ENCODE results near the gene LRRC41.
"Not testable (repeated sequence)": the region's sequence is repeated elsewhere in the genome, so short reads cannot be mapped to it uniquely, and the experiment has no call there.

Gene LRRC41

DNA sequence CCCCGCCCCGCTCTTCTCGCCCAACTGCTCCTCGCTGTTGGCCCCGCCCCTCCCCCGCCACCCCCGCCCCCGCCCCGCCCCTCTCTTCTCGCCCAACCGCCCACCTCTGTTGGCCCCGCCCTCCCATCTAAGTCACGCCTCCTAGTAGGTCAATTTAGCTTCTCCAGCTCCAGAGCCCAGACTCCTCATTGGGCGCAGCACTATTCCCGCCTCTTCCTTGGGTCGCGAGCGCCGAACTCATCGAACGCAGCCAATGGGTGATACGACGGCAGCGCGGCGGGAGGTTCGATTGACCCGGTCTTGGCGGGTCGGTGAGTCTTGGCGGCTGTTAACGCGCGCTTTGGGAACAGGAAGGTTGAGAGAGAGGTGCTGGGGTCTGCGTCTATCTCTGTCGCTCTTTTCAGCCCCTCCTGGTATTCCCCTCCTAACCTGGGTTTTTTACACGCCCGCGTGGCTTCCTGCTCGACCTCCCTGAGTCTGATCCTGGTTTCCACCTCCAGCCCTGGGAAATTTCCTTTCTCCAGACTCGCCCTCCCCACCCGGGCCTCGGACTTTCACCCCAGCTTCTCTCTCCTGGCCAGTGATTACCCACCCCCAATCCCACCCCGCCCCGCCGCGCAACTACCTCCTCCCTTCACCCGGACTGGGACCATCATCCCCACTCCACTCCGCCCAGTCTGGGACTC is 55.8 kb downstream of the LRRC41 start, which contains the start of gene RAD54L:
Gene RAD54L, plus strand, starts transcription at position 328 of the 686 bp plus-strand sequence. CDS start 643 bp downstream, outside the sequence.
- H3K27me3 Mint-ChIP-seq = no peaks in the 10 kb centered on the region
- peaks cover 33% of the 10 kb centered on the region for H3K36me3 Mint-ChIP-seq (ENCODE audit: low read depth)
- DNase-seq = peak; percentile 96
- peak; percentile 93 for ATAC-seq
- H3K9me3 Mint-ChIP-seq = no peaks in the 10 kb centered on the region
- H3K4me3 Mint-ChIP-seq = peak within 1 kb of the TSS; percentile 95
- peak within 1 kb of the TSS; percentile 94 for H3K27ac Mint-ChIP-seq
- H3K4me1 Mint-ChIP-seq = peaks cover 29% of the 10 kb centered on the region

DNA sequence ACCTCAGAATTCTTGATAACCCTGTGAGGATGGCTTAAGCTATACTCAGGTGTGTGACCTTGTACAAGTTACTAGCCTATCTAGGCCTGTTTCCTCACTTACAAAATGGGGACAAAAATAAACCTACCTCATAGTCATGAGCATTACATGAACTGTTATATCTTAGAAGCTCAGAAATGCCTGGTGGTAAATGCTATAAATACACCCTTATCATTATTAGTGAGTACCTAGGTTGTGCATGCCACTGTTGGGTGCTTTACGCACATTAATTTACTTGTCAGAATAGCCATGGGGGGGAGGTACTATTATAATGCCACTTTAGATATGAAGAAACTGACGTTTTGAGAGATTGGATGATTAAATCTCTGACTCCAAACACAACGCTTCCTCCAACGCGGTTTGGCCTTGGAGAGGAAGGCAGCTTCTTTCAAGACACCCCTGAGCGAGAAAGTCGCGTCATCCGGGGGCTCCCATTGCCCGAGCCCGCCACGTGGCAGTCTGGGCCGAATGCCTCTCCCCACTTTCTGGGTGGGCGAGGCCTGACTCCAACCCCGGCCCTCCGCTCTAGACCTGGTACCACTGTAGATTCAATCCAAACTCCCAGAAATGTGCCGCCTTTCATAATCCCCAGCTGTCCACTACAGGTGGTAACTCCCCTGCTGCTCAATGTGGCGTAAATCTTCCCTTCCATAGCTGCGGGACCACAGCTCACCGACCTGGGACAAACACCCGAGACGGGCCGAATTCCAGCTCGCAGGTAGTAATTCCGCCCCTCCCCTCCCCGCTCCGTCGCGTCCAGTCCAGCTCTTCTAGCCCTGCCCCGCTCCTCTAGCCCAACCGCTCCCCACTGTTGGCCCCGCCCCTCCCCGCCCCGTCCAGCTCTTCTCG is 56.6 kb downstream of the LRRC41 start:
- peak; percentile 67 for ATAC-seq
- no peaks in the 10 kb centered on the region for H3K27me3 Mint-ChIP-seq
- no peaks in the 10 kb centered on the region for H3K9me3 Mint-ChIP-seq
- peaks cover 25% of the 10 kb centered on the region for H3K36me3 Mint-ChIP-seq (ENCODE audit: low read depth)
- H3K27ac Mint-ChIP-seq = peak overlapping the region; percentile 94
- peak overlapping the region; percentile 95 for H3K4me3 Mint-ChIP-seq
- DNase-seq = peak; percentile 73
- H3K4me1 Mint-ChIP-seq = peaks cover 29% of the 10 kb centered on the region

- peak overlapping the region; percentile 95 for H3K4me3 Mint-ChIP-seq
- not testable (repeated sequence) for H3K27me3 Mint-ChIP-seq, DNase-seq, H3K9me3 Mint-ChIP-seq, ATAC-seq, H3K27ac Mint-ChIP-seq
- H3K36me3 Mint-ChIP-seq (ENCODE audit: low read depth) = peaks cover 20% of the 10 kb centered on the region
- peaks cover 29% of the 10 kb centered on the region for H3K4me1 Mint-ChIP-seq
These were observed 57.3 kb downstream of the LRRC41 start for GRCh38 chr1:46246136-46246535.

DNA sequence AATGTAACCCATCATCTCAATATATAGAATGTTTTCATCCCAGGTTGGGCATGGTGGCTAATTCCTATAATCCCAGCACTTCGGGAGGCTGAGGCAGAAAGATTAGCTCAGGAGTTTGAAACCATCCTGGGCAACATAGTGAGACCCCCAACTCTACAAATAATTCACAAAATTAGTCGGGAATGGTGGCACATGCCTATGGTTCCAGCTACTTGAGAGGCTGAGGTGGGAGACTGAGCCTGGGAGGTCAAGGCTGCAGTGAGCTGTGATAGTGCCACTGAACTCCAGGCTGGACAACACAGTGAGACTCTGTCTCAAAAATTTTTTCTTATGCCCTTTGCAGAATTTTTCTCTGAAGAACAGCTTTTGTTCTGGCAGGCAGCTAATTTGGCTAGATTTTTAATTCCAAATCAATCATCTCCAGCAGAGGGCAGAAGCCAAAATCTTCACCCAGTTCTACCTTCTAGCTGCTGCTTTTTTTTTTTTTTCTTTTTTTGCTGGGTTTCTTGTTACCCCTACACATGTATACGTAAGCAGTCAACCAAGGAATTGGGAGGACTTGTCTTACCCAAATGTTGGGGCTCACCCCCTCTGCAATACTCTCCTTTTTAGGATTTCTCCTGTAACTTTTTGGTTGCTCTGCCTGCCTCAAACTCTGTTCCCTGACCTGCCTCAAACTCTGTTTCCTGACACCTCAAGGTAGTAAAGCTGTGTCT is 58.6 kb downstream of the LRRC41 start:
- Mint-ChIP-seq H3K9me3 (no peaks in the 10 kb centered on the region), H3K36me3 (ENCODE audit: low read depth) (peaks cover 10% of the 10 kb centered on the region), H3K27ac (no peak overlapping the region)

GRCh38 chr1:46243831-46244230 is 59.6 kb downstream of the LRRC41 start:
- not testable (repeated sequence) for H3K9me3 Mint-ChIP-seq; DNase-seq; H3K36me3 Mint-ChIP-seq (ENCODE audit: low read depth); H3K4me3 Mint-ChIP-seq; H3K27me3 Mint-ChIP-seq; H3K27ac Mint-ChIP-seq; ATAC-seq
- peaks cover 18% of the 10 kb centered on the region for H3K4me1 Mint-ChIP-seq

More for the DNA sequence above, 58.6 kb downstream of the LRRC41 start:
- H3K27me3 Mint-ChIP-seq = no peaks in the 10 kb centered on the region
- ATAC-seq (no peak), DNase-seq (no peak)
- no peak overlapping the region for H3K4me3 Mint-ChIP-seq
- peaks cover 28% of the 10 kb centered on the region for H3K4me1 Mint-ChIP-seq

- no peaks in the 10 kb centered on the region for H3K27me3 Mint-ChIP-seq
- peaks cover 8% of the 10 kb centered on the region for H3K9me3 Mint-ChIP-seq
- no peaks in the 10 kb centered on the region for H3K36me3 Mint-ChIP-seq (ENCODE audit: low read depth)
- H3K4me1 Mint-ChIP-seq = peaks cover 13% of the 10 kb centered on the region
- ATAC-seq = no peak
- DNase-seq = no peak
- H3K27ac Mint-ChIP-seq = no peak overlapping the region
- H3K4me3 Mint-ChIP-seq = no peak overlapping the region
These were observed 60.5 kb downstream of the LRRC41 start for GRCh38 chr1:46242918-46243317.

DNA sequence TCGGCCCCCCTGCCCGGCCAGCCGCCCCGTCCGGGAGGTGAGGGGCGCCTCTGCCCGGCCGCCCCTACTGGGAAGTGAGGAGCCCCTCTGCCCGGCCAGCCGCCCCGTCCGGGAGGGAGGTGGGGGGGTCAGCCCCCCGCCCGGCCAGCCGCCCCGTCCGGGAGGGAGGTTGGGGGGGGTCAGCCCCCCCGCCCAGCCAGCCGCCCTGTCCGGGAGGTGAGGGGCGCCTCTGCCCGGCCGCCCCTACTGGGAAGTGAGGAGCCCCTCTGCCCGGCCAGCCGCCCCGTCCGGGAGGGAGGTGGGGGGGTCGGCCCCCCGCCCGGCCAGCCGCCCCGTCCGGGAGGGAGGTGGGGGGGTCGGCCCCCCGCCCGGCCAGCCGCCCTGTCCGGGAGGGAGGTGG is 61.7 kb downstream of the LRRC41 start:
- not testable (repeated sequence) for H3K27ac Mint-ChIP-seq; H3K4me1 Mint-ChIP-seq; H3K4me3 Mint-ChIP-seq; DNase-seq; ATAC-seq; H3K27me3 Mint-ChIP-seq; H3K36me3 Mint-ChIP-seq (ENCODE audit: low read depth); H3K9me3 Mint-ChIP-seq

DNA sequence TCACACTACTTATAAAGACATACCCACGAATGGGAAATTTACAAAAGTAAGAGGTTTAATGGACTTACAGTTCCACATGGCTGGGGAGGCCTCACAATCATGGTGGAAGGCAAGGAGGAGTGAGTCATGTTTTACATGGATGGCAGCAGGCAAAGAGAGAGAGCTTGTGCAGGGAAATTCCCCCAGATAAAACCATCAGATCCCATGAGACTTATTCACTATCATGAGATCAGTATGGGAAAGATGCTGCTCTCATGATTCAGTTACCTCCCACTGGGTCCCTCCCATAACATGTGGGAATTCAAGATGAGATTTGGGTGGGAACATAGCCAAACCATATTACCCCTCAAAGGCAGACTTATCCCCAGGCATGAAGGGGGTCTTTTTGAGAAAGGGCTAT is 64.6 kb downstream of the LRRC41 start:
- H3K9me3 Mint-ChIP-seq; ATAC-seq; H3K4me1 Mint-ChIP-seq; DNase-seq; H3K36me3 Mint-ChIP-seq (ENCODE audit: low read depth); H3K27me3 Mint-ChIP-seq; H3K27ac Mint-ChIP-seq; H3K4me3 Mint-ChIP-seq: not testable (repeated sequence)

GRCh38 chr1:46236882-46237281 is 66.5 kb downstream of the LRRC41 start:
- no peak for DNase-seq
- peaks cover 8% of the 10 kb centered on the region for H3K9me3 Mint-ChIP-seq
- no peak overlapping the region for H3K4me3 Mint-ChIP-seq
- H3K27ac Mint-ChIP-seq = no peak overlapping the region
- no peaks in the 10 kb centered on the region for H3K27me3 Mint-ChIP-seq
- H3K4me1 Mint-ChIP-seq = no peaks in the 10 kb centered on the region
- ATAC-seq = no peak
- no peaks in the 10 kb centered on the region for H3K36me3 Mint-ChIP-seq (ENCODE audit: low read depth)

- not testable (repeated sequence) for H3K36me3 Mint-ChIP-seq (ENCODE audit: low read depth); DNase-seq; H3K9me3 Mint-ChIP-seq; H3K4me3 Mint-ChIP-seq; H3K4me1 Mint-ChIP-seq; ATAC-seq; H3K27ac Mint-ChIP-seq; H3K27me3 Mint-ChIP-seq
These were observed 72.2 kb downstream of the LRRC41 start for GRCh38 chr1:46231231-46231630.

Data from activated naive CD8-positive, alpha-beta T cell treated with anti-CD3 and anti-CD28 coated beads, Interleukin-2, amount 50 U/mL, for 24 hours (primary cell).